GM21390 (cell line): ENCODE results near the gene DNAJC17.

ENCODE experiments used
- ATAC-seq: cut with Tn5 transposase; IDR thresholded peaks from one replicate; pipeline ENCODE4 v1.9.1; 2021; ENCODE audit not compliant: unreplicated experiment

Gene DNAJC17

GRCh38 chr15:40830884-40831283, 23.6 kb upstream of the DNAJC17 start:
- ATAC-seq = no peak

- ATAC-seq = no peak
These were observed 21.8 kb upstream of the DNAJC17 start for GRCh38 chr15:40829115-40829514.

- ATAC-seq = no peak
These were observed 21.3 kb upstream of the DNAJC17 start, which contains the start of gene PPP1R14D for GRCh38 chr15:40828447-40829036. Gene PPP1R14D (minus strand): TSS chr15:40828708. CDS start chr15:40828641, 67 bp downstream.

- no peak for ATAC-seq
These were observed 19.3 kb upstream of the DNAJC17 start for GRCh38 chr15:40826423-40827075.

- no peak for ATAC-seq
These were observed 18.6 kb upstream of the DNAJC17 start for GRCh38 chr15:40825661-40826422.

- ATAC-seq = no peak
These were observed 16.5 kb upstream of the DNAJC17 start for GRCh38 chr15:40823572-40824343.

GRCh38 chr15:40821195-40821594, 13.9 kb upstream of the DNAJC17 start:
- no peak for ATAC-seq

- ATAC-seq = no peak
These were observed 11.8 kb upstream of the DNAJC17 start for GRCh38 chr15:40819048-40819447.

- no peak for ATAC-seq
These were observed 7.9 kb upstream of the DNAJC17 start for GRCh38 chr15:40815042-40815698.

- no peak for ATAC-seq
These were observed 5.6 kb upstream of the DNAJC17 start for GRCh38 chr15:40812721-40813425.

GRCh38 chr15:40808861-40809450, 1.7 kb upstream of the DNAJC17 start:
- ATAC-seq = no peak

- ATAC-seq = no peak
These were observed 702 bp upstream of the DNAJC17 start for GRCh38 chr15:40807888-40808461.

GRCh38 chr15:40806672-40807027, 623 bp downstream of the DNAJC17 start:
- no peak for ATAC-seq

- no peak for ATAC-seq
These were observed 3.6 kb downstream of the DNAJC17 start for GRCh38 chr15:40803688-40804087.

- no peak for ATAC-seq
These were observed 4.2 kb downstream of the DNAJC17 start for GRCh38 chr15:40803076-40803475.

GRCh38 chr15:40799523-40799922, 7.8 kb downstream of the DNAJC17 start:
- ATAC-seq = no peak

GRCh38 chr15:40796512-40796911, 10.8 kb downstream of the DNAJC17 start:
- no peak for ATAC-seq

GRCh38 chr15:40796041-40796440, 11.2 kb downstream of the DNAJC17 start:
- no peak for ATAC-seq

- ATAC-seq = no peak
These were observed 13.9 kb downstream of the DNAJC17 start for GRCh38 chr15:40793216-40793989.
